ENCODE results near the gene DUSP1.

The DUSP1 gene

GRCh38 chr5:172749881-172750633 lies 20.9 kb downstream of the DUSP1 start:
- TF ChIP-seq ZFP30 (CRISPR knock-in tag; IDR thresholded peaks at IDR 0.05), result no peak
- TF ChIP-seq PATZ1 (CRISPR knock-in tag; IDR thresholded peaks at IDR 0.05; ENCODE audit: borderline replicate concordance), result no peak
- no peak for TF ChIP-seq ZNF565 (CRISPR knock-in tag; conservative IDR thresholded peaks at IDR 0.05; ENCODE audit: low read depth)
- no peak for ATAC-seq

GRCh38 chr5:172749076-172749475 lies 21.9 kb downstream of the DUSP1 start:
- TF ChIP-seq ARNTL (CRISPR knock-in tag; IDR thresholded peaks at IDR 0.05; ENCODE audit: borderline replicate concordance, low read depth) (no peak), TSHZ2 (CRISPR knock-in tag; IDR thresholded peaks at IDR 0.05) (no peak), ESRRG (CRISPR knock-in tag; IDR thresholded peaks at IDR 0.05) (no peak), RARB (CRISPR knock-in tag; IDR thresholded peaks at IDR 0.05) (no peak), ZFP30 (CRISPR knock-in tag; IDR thresholded peaks at IDR 0.05) (no peak), CSRNP3 (CRISPR knock-in tag; IDR thresholded peaks at IDR 0.05) (no peak), TOX (CRISPR knock-in tag; IDR thresholded peaks at IDR 0.05; ENCODE audit: borderline replicate concordance) (no peak), SNAI2 (CRISPR knock-in tag; IDR thresholded peaks at IDR 0.05) (no peak), BACH2 (CRISPR knock-in tag; IDR thresholded peaks at IDR 0.05; ENCODE audit: borderline replicate concordance) (no peak), ISL1 (CRISPR knock-in tag; IDR thresholded peaks at IDR 0.05) (no peak), ZC3H10 (CRISPR knock-in tag; IDR thresholded peaks at IDR 0.05) (no peak), GLIS3 (CRISPR knock-in tag; IDR thresholded peaks at IDR 0.05) (no peak), ZFP3 (CRISPR knock-in tag; IDR thresholded peaks at IDR 0.05) (no peak), TCF4 (CRISPR knock-in tag; IDR thresholded peaks at IDR 0.05; ENCODE audit: borderline replicate concordance) (no peak), CSDC2 (CRISPR knock-in tag; IDR thresholded peaks at IDR 0.05) (no peak), ZNF70 (CRISPR knock-in tag; IDR thresholded peaks at IDR 0.05) (no peak), ZNF565 (CRISPR knock-in tag; conservative IDR thresholded peaks at IDR 0.05; ENCODE audit: low read depth) (no peak), PATZ1 (CRISPR knock-in tag; IDR thresholded peaks at IDR 0.05; ENCODE audit: borderline replicate concordance) (no peak)
- no peak for ATAC-seq

GRCh38 chr5:172748341-172748843 lies 22.6 kb downstream of the DUSP1 start:
- no peak for ATAC-seq
- no peak for TF ChIP-seq ZNF70 (CRISPR knock-in tag; IDR thresholded peaks at IDR 0.05)

- ATAC-seq, result no peak
- TF ChIP-seq POU6F1 (CRISPR knock-in tag; IDR thresholded peaks at IDR 0.05; ENCODE audit: borderline replicate concordance, low read depth), result no peak
- TF ChIP-seq TSHZ2 (CRISPR knock-in tag; IDR thresholded peaks at IDR 0.05), result no peak
- no peak for TF ChIP-seq RARB (CRISPR knock-in tag; IDR thresholded peaks at IDR 0.05)
- TF ChIP-seq GLIS3 (CRISPR knock-in tag; IDR thresholded peaks at IDR 0.05), result no peak
Observed at GRCh38 chr5:172747471-172747870, 23.5 kb downstream of the DUSP1 start.

Data from SK-N-SH treated with all-trans-retinoic acid at 6 μM for 48 hours (cell line).